Measurements from ENCODE around the gene METTL24. TPM values are rescaled to one million over a fixed set of nuclear protein-coding genes. Genes with fewer than 3 reads are reported as not detected.

Gene METTL24
- total and polyA plus RNA-seq, 2 of the 8 experiments (the other 6 are each of a cell fraction or from before 2014, with no cell fraction given): 0.30 to 0.39 TPM

DNA sequence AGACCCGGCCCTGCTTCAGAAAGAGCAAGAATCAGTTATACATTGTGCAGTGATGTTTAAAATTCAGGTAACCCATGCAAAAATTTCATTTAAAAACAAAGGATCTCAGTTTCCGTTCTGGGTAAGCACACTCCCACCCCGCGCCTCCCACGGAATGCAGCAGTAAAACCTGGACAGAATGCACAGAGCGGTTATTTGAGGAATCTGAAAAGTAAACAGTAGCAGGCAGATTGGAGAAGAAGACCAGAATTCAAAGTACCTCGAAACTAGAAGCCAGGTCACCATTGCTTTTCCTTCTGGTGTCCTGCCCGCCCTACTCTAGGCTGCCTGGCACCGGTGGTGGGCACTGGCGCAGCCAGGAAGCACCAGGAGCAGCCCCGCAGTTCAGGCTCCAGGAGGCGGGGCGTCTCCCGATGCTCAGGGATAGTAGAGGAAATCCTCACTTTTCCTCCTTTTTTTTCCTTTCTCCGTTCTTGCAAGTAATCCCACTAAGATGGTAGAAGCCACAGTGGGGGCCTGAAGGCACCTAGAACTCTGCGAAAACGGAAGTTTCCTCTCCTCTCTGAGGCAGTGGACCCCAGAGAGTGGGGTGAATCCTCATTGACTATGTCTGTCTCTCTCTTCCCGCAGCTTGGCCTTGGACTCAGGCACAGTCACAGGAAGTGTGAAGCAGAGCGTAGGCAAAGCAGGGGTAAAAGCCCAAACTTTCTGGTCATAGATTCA is 28.3 kb downstream of the METTL24 start (continued):
- TF ChIP-seq, protein P1, sequence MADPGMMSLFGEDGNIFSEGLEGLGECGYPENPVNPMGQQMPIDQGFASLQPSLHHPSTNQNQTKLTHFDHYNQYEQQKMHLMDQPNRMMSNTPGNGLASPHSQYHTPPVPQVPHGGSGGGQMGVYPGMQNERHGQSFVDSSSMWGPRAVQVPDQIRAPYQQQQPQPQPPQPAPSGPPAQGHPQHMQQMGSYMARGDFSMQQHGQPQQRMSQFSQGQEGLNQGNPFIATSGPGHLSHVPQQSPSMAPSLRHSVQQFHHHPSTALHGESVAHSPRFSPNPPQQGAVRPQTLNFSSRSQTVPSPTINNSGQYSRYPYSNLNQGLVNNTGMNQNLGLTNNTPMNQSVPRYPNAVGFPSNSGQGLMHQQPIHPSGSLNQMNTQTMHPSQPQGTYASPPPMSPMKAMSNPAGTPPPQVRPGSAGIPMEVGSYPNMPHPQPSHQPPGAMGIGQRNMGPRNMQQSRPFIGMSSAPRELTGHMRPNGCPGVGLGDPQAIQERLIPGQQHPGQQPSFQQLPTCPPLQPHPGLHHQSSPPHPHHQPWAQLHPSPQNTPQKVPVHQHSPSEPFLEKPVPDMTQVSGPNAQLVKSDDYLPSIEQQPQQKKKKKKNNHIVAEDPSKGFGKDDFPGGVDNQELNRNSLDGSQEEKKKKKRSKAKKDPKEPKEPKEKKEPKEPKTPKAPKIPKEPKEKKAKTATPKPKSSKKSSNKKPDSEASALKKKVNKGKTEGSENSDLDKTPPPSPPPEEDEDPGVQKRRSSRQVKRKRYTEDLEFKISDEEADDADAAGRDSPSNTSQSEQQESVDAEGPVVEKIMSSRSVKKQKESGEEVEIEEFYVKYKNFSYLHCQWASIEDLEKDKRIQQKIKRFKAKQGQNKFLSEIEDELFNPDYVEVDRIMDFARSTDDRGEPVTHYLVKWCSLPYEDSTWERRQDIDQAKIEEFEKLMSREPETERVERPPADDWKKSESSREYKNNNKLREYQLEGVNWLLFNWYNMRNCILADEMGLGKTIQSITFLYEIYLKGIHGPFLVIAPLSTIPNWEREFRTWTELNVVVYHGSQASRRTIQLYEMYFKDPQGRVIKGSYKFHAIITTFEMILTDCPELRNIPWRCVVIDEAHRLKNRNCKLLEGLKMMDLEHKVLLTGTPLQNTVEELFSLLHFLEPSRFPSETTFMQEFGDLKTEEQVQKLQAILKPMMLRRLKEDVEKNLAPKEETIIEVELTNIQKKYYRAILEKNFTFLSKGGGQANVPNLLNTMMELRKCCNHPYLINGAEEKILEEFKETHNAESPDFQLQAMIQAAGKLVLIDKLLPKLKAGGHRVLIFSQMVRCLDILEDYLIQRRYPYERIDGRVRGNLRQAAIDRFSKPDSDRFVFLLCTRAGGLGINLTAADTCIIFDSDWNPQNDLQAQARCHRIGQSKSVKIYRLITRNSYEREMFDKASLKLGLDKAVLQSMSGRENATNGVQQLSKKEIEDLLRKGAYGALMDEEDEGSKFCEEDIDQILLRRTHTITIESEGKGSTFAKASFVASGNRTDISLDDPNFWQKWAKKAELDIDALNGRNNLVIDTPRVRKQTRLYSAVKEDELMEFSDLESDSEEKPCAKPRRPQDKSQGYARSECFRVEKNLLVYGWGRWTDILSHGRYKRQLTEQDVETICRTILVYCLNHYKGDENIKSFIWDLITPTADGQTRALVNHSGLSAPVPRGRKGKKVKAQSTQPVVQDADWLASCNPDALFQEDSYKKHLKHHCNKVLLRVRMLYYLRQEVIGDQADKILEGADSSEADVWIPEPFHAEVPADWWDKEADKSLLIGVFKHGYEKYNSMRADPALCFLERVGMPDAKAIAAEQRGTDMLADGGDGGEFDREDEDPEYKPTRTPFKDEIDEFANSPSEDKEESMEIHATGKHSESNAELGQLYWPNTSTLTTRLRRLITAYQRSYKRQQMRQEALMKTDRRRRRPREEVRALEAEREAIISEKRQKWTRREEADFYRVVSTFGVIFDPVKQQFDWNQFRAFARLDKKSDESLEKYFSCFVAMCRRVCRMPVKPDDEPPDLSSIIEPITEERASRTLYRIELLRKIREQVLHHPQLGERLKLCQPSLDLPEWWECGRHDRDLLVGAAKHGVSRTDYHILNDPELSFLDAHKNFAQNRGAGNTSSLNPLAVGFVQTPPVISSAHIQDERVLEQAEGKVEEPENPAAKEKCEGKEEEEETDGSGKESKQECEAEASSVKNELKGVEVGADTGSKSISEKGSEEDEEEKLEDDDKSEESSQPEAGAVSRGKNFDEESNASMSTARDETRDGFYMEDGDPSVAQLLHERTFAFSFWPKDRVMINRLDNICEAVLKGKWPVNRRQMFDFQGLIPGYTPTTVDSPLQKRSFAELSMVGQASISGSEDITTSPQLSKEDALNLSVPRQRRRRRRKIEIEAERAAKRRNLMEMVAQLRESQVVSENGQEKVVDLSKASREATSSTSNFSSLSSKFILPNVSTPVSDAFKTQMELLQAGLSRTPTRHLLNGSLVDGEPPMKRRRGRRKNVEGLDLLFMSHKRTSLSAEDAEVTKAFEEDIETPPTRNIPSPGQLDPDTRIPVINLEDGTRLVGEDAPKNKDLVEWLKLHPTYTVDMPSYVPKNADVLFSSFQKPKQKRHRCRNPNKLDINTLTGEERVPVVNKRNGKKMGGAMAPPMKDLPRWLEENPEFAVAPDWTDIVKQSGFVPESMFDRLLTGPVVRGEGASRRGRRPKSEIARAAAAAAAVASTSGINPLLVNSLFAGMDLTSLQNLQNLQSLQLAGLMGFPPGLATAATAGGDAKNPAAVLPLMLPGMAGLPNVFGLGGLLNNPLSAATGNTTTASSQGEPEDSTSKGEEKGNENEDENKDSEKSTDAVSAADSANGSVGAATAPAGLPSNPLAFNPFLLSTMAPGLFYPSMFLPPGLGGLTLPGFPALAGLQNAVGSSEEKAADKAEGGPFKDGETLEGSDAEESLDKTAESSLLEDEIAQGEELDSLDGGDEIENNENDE (IDR thresholded peaks at IDR 0.05; ENCODE audit: insufficient replicate concordance, low read length): no peak
- no peak for TF ChIP-seq POLR2A (IDR thresholded peaks at IDR 0.05; ENCODE audit: control extremely low read depth in 1 of 2, low read depth in 2 of 2, low read length in 2 of 2)
